K562 (cell line): ENCODE results near the gene BAIAP2. TPM values are rescaled to one million over a fixed set of nuclear protein-coding genes. Genes with fewer than 3 reads are reported as not detected.

Experiments
- ATAC-seq: fragments of 200-7000 bp; cut with Tn5 transposase; 3 replicates; pipeline ENCODE4 v1.9.1; 2020; ENCODE audit warnings: moderate library complexity
- BruUV-seq: library from RNA; stranded (reverse); fragments of 400-500 nt; replicated peaks from 2 replicates; lab custom pipeline; 2021; lab: Mats Ljungman, UMichigan
- CTCF ChIA-PET: fragments of 300-600 bp; formaldehyde crosslinking; extraction: SDS; loops from one replicate; lab custom pipeline; 2021; ENCODE audit warnings: low intra/inter-chr PET ratio; lab: Yijun Ruan, JAX
- POLR2A ChIA-PET: fragments of 300-600, 350-650 bp; sonication (Branson Sonifier 250); formaldehyde crosslinking; extraction: SDS; loops from one replicate; lab custom pipeline; 2021; ENCODE audit warnings: antibody characterized with exemption, inconsistent platforms; lab: Yijun Ruan, JAX
- DNase-seq, 4 experiments: peaks; one replicate each; pipeline versions ENCODE4 v3.0.0 to v3.0.0-alpha.2; 2011 to 2018; ENCODE audit warnings: low spot score in 3 of 4, mixed read lengths in 3 of 4; ENCODE audit errors: extremely low read depth in 1 of 4
- FAIRE-seq: peaks from 2 replicates; lab custom pipeline; 2011; peaks lifted over from hg19 to GRCh38; lab: Jason Lieb, UNC
- H2AFZ ChIP-seq: 2 replicates; pipeline ENCODE4 v1.6.0; 2011; ENCODE audit warnings: low read depth, low read length, control low read depth, inconsistent platforms
- H3K27ac ChIP-seq: fragments of 200-600 bp; 3 replicates; pipeline ENCODE4 v1.8.0; 2011; ENCODE audit warnings: low read depth, mild to moderate bottlenecking, control low read depth, inconsistent platforms, low read length, moderate library complexity, mixed read lengths; ENCODE audit errors: extremely low read depth
- H3K27me3 ChIP-seq, 2 experiments: fragments of 300-600 bp in 1 of 2; 2 replicates in 1 of 2; 3 replicates in 1 of 2; pipeline versions ENCODE4 v1.6.0 to v1.8.0; 2011; ENCODE audit warnings: inconsistent platforms in 2 of 2, low read length in 2 of 2, mild to moderate bottlenecking in 1 of 2, mixed read lengths in 1 of 2, moderate library complexity in 1 of 2; ENCODE audit not compliant: control insufficient read depth in 2 of 2, insufficient read depth in 2 of 2
- H3K36me3 ChIP-seq: fragments of 300-600 bp; 3 replicates; pipeline ENCODE4 v1.8.0; 2011; ENCODE audit warnings: mild to moderate bottlenecking, low read length, inconsistent platforms; ENCODE audit not compliant: control insufficient read depth, insufficient read depth
- H3K4me1 ChIP-seq, 2 experiments: fragments of 200-600 bp in 1 of 2; replicated peaks in 1 of 2; 2 replicates in 1 of 2; 3 replicates in 1 of 2; pipeline versions ENCODE4 v1.5.1 to v1.8.0; 2011; ENCODE audit warnings: inconsistent platforms in 2 of 2, low read length in 2 of 2, mild to moderate bottlenecking in 1 of 2, mixed read lengths in 1 of 2, moderate library complexity in 1 of 2; ENCODE audit not compliant: control insufficient read depth in 2 of 2, insufficient read depth in 2 of 2
- H3K4me2 ChIP-seq: 2 replicates; pipeline ENCODE4 v1.6.1; 2011; ENCODE audit warnings: low read length, control low read depth, inconsistent platforms, mixed read lengths; ENCODE audit not compliant: insufficient read depth
- H3K4me3 ChIP-seq: fragments of 200-600 bp; sonication (generic), shearing (Covaris generic); 2 replicates; pipeline ENCODE4 v1.5.1; 2016; ENCODE audit warnings: control low read depth, inconsistent platforms
- H3K79me2 ChIP-seq: fragments of 200-600 bp; 3 replicates; pipeline ENCODE4 v1.8.0; 2011; ENCODE audit warnings: low read length, inconsistent platforms; ENCODE audit not compliant: control insufficient read depth, insufficient read depth
- H3K9ac ChIP-seq, 2 experiments: 2 replicates each; pipeline versions ENCODE4 v1.6.0 to v1.6.1; 2011; ENCODE audit warnings: low read depth in 2 of 2, low read length in 2 of 2, control low read depth in 1 of 2, inconsistent platforms in 1 of 2, mild to moderate bottlenecking in 1 of 2, mixed read lengths in 1 of 2; ENCODE audit not compliant: insufficient read depth in 1 of 2
- H3K9me1 ChIP-seq: one replicate; pipeline ENCODE4 v1.6.0; 2011; ENCODE audit warnings: inconsistent platforms, mild to moderate bottlenecking, low read length, moderate library complexity; ENCODE audit not compliant: control insufficient read depth, insufficient read depth
- H3K9me3 ChIP-seq: replicated peaks from 2 replicates; pipeline ENCODE4 v1.5.1; 2011; ENCODE audit warnings: low read depth, low read length, inconsistent platforms; ENCODE audit not compliant: control insufficient read depth, insufficient read depth
- H4K20me1 ChIP-seq: replicated peaks from 2 replicates; pipeline ENCODE4 v1.6.1; 2011; ENCODE audit warnings: low read length, inconsistent platforms, mixed read lengths; ENCODE audit not compliant: control insufficient read depth, insufficient read depth
- CHD2 ChIP-seq: IDR thresholded peaks from 2 replicates; pipeline ENCODE4 v1.6.1; 2011; ENCODE audit warnings: low read depth, low read length
- ELK3 ChIP-seq: fragments of 450-650 bp; formaldehyde crosslinking; IDR thresholded peaks from 2 replicates; pipeline ENCODE4 v1.4.0; 2020; ENCODE audit warnings: mild to moderate bottlenecking
- NR1H2 ChIP-seq: sonication (generic); formaldehyde crosslinking; IDR thresholded peaks from 2 replicates; pipeline ENCODE4 v1.4.0; 2020; ENCODE audit warnings: mild to moderate bottlenecking, missing genetic modification reagents
- POLR2G ChIP-seq: fragments of 200-400 bp; formaldehyde crosslinking; IDR thresholded peaks from 2 replicates; pipeline ENCODE4 v1.6.1; 2017; ENCODE audit warnings: low read depth, mild to moderate bottlenecking, antibody characterized with exemption, low read length, moderate library complexity
- RBFOX2 ChIP-seq: fragments of 200-400 bp; formaldehyde crosslinking; IDR thresholded peaks from 2 replicates; pipeline ENCODE4 v1.6.1; 2017; ENCODE audit warnings: low read depth, mild to moderate bottlenecking, low read length, moderate library complexity
- TFAM ChIP-seq: fragments of 250-450 bp; sonication (Bioruptor Pico); conservative IDR thresholded peaks from 2 replicates; pipeline ENCODE4 v1.5.0; 2021; ENCODE audit warnings: mild to moderate bottlenecking, moderate library complexity
- USF1 ChIP-seq: sonication (generic); formaldehyde crosslinking; IDR thresholded peaks from 2 replicates; pipeline ENCODE4 v1.9.0; 2022; ENCODE audit warnings: mild to moderate bottlenecking, missing genetic modification reagents
- ZNF263 ChIP-seq: sonication (generic); formaldehyde crosslinking; IDR thresholded peaks from 2 replicates; pipeline ENCODE4 v1.8.0; 2022; ENCODE audit warnings: mild to moderate bottlenecking, missing genetic modification reagents, borderline replicate concordance
- ZNF583 ChIP-seq: fragments of 250-450 bp; sonication (Bioruptor Pico); IDR thresholded peaks from 2 replicates; pipeline ENCODE4 v1.4.0; 2020
- ZNF655 ChIP-seq: fragments of 250-450 bp; sonication (Bioruptor Pico); IDR thresholded peaks from 2 replicates; pipeline ENCODE4 v1.5.0; 2021
- WGBS: fragments of 100-300 bp; shearing (Covaris generic); methylation state at CpG from one replicate; pipeline ENCODE4 v1.1.6; 2016; ENCODE audit warnings: low coverage, mixed read lengths; ENCODE audit not compliant: insufficient coverage; ENCODE audit errors: missing lambda C conversion rate; 5-methylcytosine and 5-hydroxymethylcytosine counted together
- in situ Hi-C: fragments of 300-500 bp; cut with MboI; formaldehyde crosslinking; loops from 4 replicates; pipeline ENCODE4 v1.15.0; 2018; ENCODE audit warnings: inconsistent platforms, mixed read lengths
- intact Hi-C: fragments of 100-400 bp; cut with micrococcal nuclease; formaldehyde crosslinking; loops from 2 replicates; pipeline ENCODE4 v1.14.2; 2022
- polyA plus RNA-seq, 8 experiments: library from polyadenylated mRNA; depleted of rRNA in 4 of 8; stranded (reverse) in 5 of 8; unstranded in 3 of 8; fragments of >200 nt; fragmentation: Nextera tagmentation in 2 of 8; fragmentation: Illumina TruSeq in 1 of 8; extraction: Ambion mirVana in 2 of 8; extraction: Trizol in 1 of 8; gene quantifications; 2 replicates each; pipeline versions ENCODE4 v1.2.1 to v1.2.3, GENCODE V29; 2011 to 2014; ENCODE audit warnings: inconsistent platforms in 1 of 8, missing spikeins in 1 of 8
- total RNA-seq, 7 experiments: library from RNA; depleted of rRNA in 6 of 7; stranded (reverse); fragments of >200 nt in 6 of 7; fragmentation: Illumina TruSeq in 2 of 7; extraction: Trizol in 2 of 7; gene quantifications; 2 replicates each; pipeline versions ENCODE4 v1.2.1 to v1.2.3, GENCODE V29; 2011 to 2021; ENCODE audit warnings: low replicate concordance in 1 of 7

The BAIAP2 gene
- total and polyA plus RNA-seq, 9 of the 15 experiments (the other 6 are each of a cell fraction or from before 2014, with no cell fraction given): 2.3 to 51.6 (median 18.4) TPM

- H3K4me1 ChIP-seq: peaks cover 15 to 75% of the 10 kb centered on the region in 2 experiments
- no peak overlapping the region for H3K4me3 ChIP-seq
- WGBS: 86% methylated on average over 27 of the region's 32 CpGs
- no peaks in the 10 kb centered on the region for H3K27me3 ChIP-seq
- H3K9ac ChIP-seq: no peak overlapping the region; a peak in 1 of 4 replicates
- H4K20me1 ChIP-seq: no peaks in the 10 kb centered on the region
- H3K27ac ChIP-seq: no peak overlapping the region
- H3K4me2 ChIP-seq: no peak overlapping the region
- BruUV-seq: no TSS peak
- no peak overlapping the region for H2AFZ ChIP-seq
- CTCF ChIA-PET: no interaction called here
- peak in 1 of 4 experiments; percentile 13 for DNase-seq
- H3K36me3 ChIP-seq: peaks cover 49% of the 10 kb centered on the region; the same call in 1 of the 3 replicates
- H3K9me3 ChIP-seq: no peaks in the 10 kb centered on the region
- POLR2A ChIA-PET: interaction anchor here (0.6 kb wide), 1 partner anchor 25 kb away, joined by 4 read pairs; no protein-coding TSS in a partner anchor
- no peak for ATAC-seq
- in situ Hi-C loops: no loop called here
- peaks cover 8% of the 10 kb centered on the region for H3K79me2 ChIP-seq
- TF ChIP-seq ZNF655 (no peak), TFAM (CRISPR knock-in tag) (no peak), POLR2G (peak; percentile 45), NR1H2 (CRISPR knock-in tag) (no peak), ZNF583 (CRISPR knock-in tag) (no peak), ELK3 (CRISPR knock-in tag) (no peak), USF1 (CRISPR knock-in tag) (no peak), RBFOX2 (peak; percentile 48), CHD2 (no peak), ZNF263 (no peak)
- no peak for FAIRE-seq
- no peaks in the 10 kb centered on the region for H3K9me1 ChIP-seq
- intact Hi-C loops: no loop called here
Measured at GRCh38 chr17:80997424-80998117, 37.4 kb upstream of the BAIAP2 start.
